ENCODE measurements around the gene BMPR2.

BMPR2 gene

GRCh38 chr2:202609381-202610145, 233.4 kb downstream of the BMPR2 start:
- DNase-seq = no peak

GRCh38 chr2:202610380-202610779, 234.3 kb downstream of the BMPR2 start:
- DNase-seq = no peak

GRCh38 chr2:202612145-202612544, 236.0 kb downstream of the BMPR2 start:
- DNase-seq = no peak

DNA sequence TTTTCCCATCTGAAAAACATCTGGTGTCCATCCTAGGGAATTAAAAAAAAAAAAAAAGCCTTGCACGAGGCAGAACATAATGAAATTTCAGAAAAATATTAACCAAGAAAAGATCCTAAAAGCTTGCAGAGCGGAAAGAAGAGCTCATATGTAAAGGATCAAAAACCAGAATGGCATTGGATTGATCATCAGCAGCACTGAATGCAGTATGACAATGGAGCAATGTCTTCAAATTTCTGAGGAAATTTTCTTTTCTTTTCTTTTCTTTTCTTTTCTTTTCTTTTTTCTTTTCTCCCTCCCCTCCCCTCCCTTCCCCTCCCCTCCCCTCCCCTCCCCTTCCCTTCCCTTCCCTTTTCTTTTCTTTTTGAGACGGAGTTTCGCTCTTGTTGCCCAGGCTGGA, 237.4 kb downstream of the BMPR2 start:
- DNase-seq = no peak

Data from activated gamma-delta T cell (primary cell).